CD4-positive, alpha-beta T cell (primary cell): ENCODE data around the gene FAM149A. TPM values are rescaled to one million over a fixed set of nuclear protein-coding genes. Genes with fewer than 3 reads are reported as not detected.

Source experiments
- ATAC-seq: fragments of 200-7000 bp; cut with Tn5 transposase; one replicate; pipeline ENCODE4 v1.10.0; 2022; ENCODE audit warnings: mild to moderate bottlenecking; ENCODE audit not compliant: poor library complexity
- CTCF ChIA-PET: fragments of 350-600 bp; sonication (Branson Sonifier 250); formaldehyde crosslinking; loops from one replicate; lab custom pipeline; 2021; ENCODE audit warnings: antibody characterized with exemption, inconsistent platforms; lab: Charles Lee
- POLR2A ChIA-PET: fragments of 350-600 bp; sonication (Branson Sonifier 250); formaldehyde crosslinking; loops from one replicate; lab custom pipeline; 2021; ENCODE audit warnings: antibody characterized with exemption, inconsistent platforms; lab: Charles Lee
- DNase-seq, 14 experiments: peaks; one replicate each; pipeline ENCODE4 v3.0.0-alpha.2; 2013 to 2020; ENCODE audit warnings: mixed read lengths in 2 of 14
- H3K27ac ChIP-seq, 2 donors: one replicate each; pipeline versions ENCODE4 v1.5.1 to v1.7.0; 2013; ENCODE audit warnings: low read length in 2 of 2, low read depth in 1 of 2, mild to moderate bottlenecking in 1 of 2
- H3K27me3 ChIP-seq, 2 experiments: 1 replicate in 1 of 2; 2 replicates in 1 of 2; pipeline versions ENCODE4 v1.6.1 to v1.7.0; 2013; ENCODE audit warnings: low read length in 2 of 2, control low read depth in 1 of 2, mild to moderate bottlenecking in 1 of 2, moderate library complexity in 1 of 2; ENCODE audit not compliant: insufficient read depth in 2 of 2, control insufficient read depth in 1 of 2
- H3K36me3 ChIP-seq: one replicate; pipeline ENCODE4 v1.6.1; 2013; ENCODE audit warnings: low read length, control low read depth; ENCODE audit not compliant: insufficient read depth
- H3K4me1 ChIP-seq: one replicate; pipeline ENCODE4 v1.6.1; 2013; ENCODE audit warnings: low read length, control low read depth; ENCODE audit not compliant: insufficient read depth
- H3K4me3 ChIP-seq: one replicate; pipeline ENCODE4 v1.5.1; 2013; ENCODE audit warnings: mild to moderate bottlenecking, low read length, moderate library complexity
- H3K9me3 ChIP-seq, 2 experiments: 1 replicate in 1 of 2; 2 replicates in 1 of 2; pipeline versions ENCODE4 v1.6.1 to v1.7.0; 2013; ENCODE audit warnings: low read length in 2 of 2, mild to moderate bottlenecking in 2 of 2, control low read depth in 1 of 2, moderate library complexity in 1 of 2; ENCODE audit not compliant: control insufficient read depth in 1 of 2, insufficient read depth in 1 of 2
- H3K27ac Mint-ChIP-seq: one replicate; pipeline ENCODE4 v1.8.0; 2020; ENCODE audit warnings: mixed read lengths
- H3K27me3 Mint-ChIP-seq: one replicate; pipeline ENCODE4 v1.8.0; 2021; ENCODE audit warnings: mixed read lengths
- H3K36me3 Mint-ChIP-seq: one replicate; pipeline ENCODE4 v1.8.0; 2021; ENCODE audit warnings: low read depth, mixed read lengths
- H3K4me1 Mint-ChIP-seq: one replicate; pipeline ENCODE4 v1.8.0; 2021; ENCODE audit warnings: low read depth, mixed read lengths
- H3K4me3 Mint-ChIP-seq: one replicate; pipeline ENCODE4 v1.8.0; 2020; ENCODE audit warnings: mild to moderate bottlenecking, mixed read lengths
- H3K9me3 Mint-ChIP-seq: one replicate; pipeline ENCODE4 v1.8.0; 2020; ENCODE audit warnings: mixed read lengths
- CTCF ChIP-seq: fragments of 200-600 bp; IDR thresholded peaks from one replicate; pipeline ENCODE4 v1.8.0; 2022; ENCODE audit warnings: antibody characterized with exemption, mild to moderate bottlenecking
- intact Hi-C, 2 experiments: fragments of 100-400 bp; cut with DNase I in 1 of 2; cut with micrococcal nuclease in 1 of 2; formaldehyde crosslinking; loops; one replicate each; pipeline versions ENCODE4 v1.15.1 to v1.9.0; 2023 to 2025; cut with DNase I, micrococcal nuclease
- total RNA-seq, 174 experiments: library from RNA in 2 of 174; stranded (reverse) in 2 of 174; gene quantifications; one replicate each; pipeline ENCODE4 v1.2.3 and lab custom pipeline; 2021 to 2026

The FAM149A gene
- total RNA-seq, 2 experiments from 2014 or later: 0.61 to 1.1 TPM

GRCh38 chr4:186167605-186168004, 63.1 kb downstream of the FAM149A start:
- intact Hi-C loops: no loop called here
- TF ChIP-seq CTCF: no peak
- Histone ChIP-seq H3K4me1 (no peaks in the 10 kb centered on the region), H3K27me3 (no peaks in the 10 kb centered on the region), H3K4me3 (no peak overlapping the region), H3K27ac (no peak overlapping the region), H3K9me3 (no peaks in the 10 kb centered on the region), H3K36me3 (no peaks in the 10 kb centered on the region)
- ATAC-seq (no peak), DNase-seq (no peak)
- no peaks in the 10 kb centered on the region for H3K36me3 Mint-ChIP-seq
- CTCF ChIA-PET: no interaction called here
- H3K4me1 Mint-ChIP-seq: no peaks in the 10 kb centered on the region
- no peaks in the 10 kb centered on the region for H3K9me3 Mint-ChIP-seq
- H3K27ac Mint-ChIP-seq: no peak overlapping the region
- POLR2A ChIA-PET: no interaction called here
- no peak overlapping the region for H3K4me3 Mint-ChIP-seq
- peaks cover 7% of the 10 kb centered on the region for H3K27me3 Mint-ChIP-seq

GRCh38 chr4:186168750-186169149, 64.2 kb downstream of the FAM149A start:
- H3K9me3 ChIP-seq: no peaks in the 10 kb centered on the region
- H3K4me3 Mint-ChIP-seq: no peak overlapping the region
- CTCF ChIA-PET: no interaction called here
- H3K27me3 ChIP-seq: no peaks in the 10 kb centered on the region
- intact Hi-C loops: no loop called here
- H3K27ac Mint-ChIP-seq: no peak overlapping the region
- no peak overlapping the region for H3K4me3 ChIP-seq
- TF ChIP-seq CTCF: no peak
- no peaks in the 10 kb centered on the region for H3K4me1 Mint-ChIP-seq
- ATAC-seq (no peak), DNase-seq (no peak)
- H3K9me3 Mint-ChIP-seq: no peaks in the 10 kb centered on the region
- no peaks in the 10 kb centered on the region for H3K36me3 ChIP-seq
- POLR2A ChIA-PET: no interaction called here
- H3K4me1 ChIP-seq: no peaks in the 10 kb centered on the region
- no peaks in the 10 kb centered on the region for H3K36me3 Mint-ChIP-seq
- peaks cover 7% of the 10 kb centered on the region for H3K27me3 Mint-ChIP-seq
- no peak overlapping the region for H3K27ac ChIP-seq

- no peaks in the 10 kb centered on the region for H3K36me3 ChIP-seq
- peaks cover 7% of the 10 kb centered on the region for H3K27me3 Mint-ChIP-seq
- H3K4me3 Mint-ChIP-seq: no peak overlapping the region
- no peak for TF ChIP-seq CTCF
- DNase-seq (no peak), ATAC-seq (no peak)
- H3K27ac Mint-ChIP-seq: no peak overlapping the region
- no peaks in the 10 kb centered on the region for H3K36me3 Mint-ChIP-seq
- H3K4me1 Mint-ChIP-seq: no peaks in the 10 kb centered on the region
- H3K9me3 Mint-ChIP-seq: no peaks in the 10 kb centered on the region
- H3K27me3 ChIP-seq: no peaks in the 10 kb centered on the region
- ChIA-PET CTCF (no interaction called here), POLR2A (no interaction called here)
- H3K4me1 ChIP-seq: no peaks in the 10 kb centered on the region
- no peaks in the 10 kb centered on the region for H3K9me3 ChIP-seq
- intact Hi-C loops: no loop called here
- no peak overlapping the region for H3K27ac ChIP-seq
- H3K4me3 ChIP-seq: no peak overlapping the region
Measured at GRCh38 chr4:186169333-186169944, 64.9 kb downstream of the FAM149A start.
